Left lung (tissue), 10 donors: Measurements from ENCODE around the gene APMAP. TPM values are rescaled to one million over a fixed set of nuclear protein-coding genes. Genes with fewer than 3 reads are reported as not detected.

Experiments
- ATAC-seq: fragments of 200-7000 bp; cut with Tn5 transposase; one replicate; pipeline ENCODE4 v1.9.1; 2020; ENCODE audit warnings: moderate library complexity
- DNase-seq, 4 donors: peaks; one replicate each; pipeline ENCODE4 v3.0.0-alpha.2; 2013 to 2020
- H3K27ac ChIP-seq, 2 donors: fragments of 200-600 bp; sonication (generic) in 1 of 2; one replicate each; pipeline versions ENCODE4 v1.5.0 to v1.8.0; 2020 to 2021
- H3K27me3 ChIP-seq, 2 donors: fragments of 200-600 bp; sonication (generic) in 1 of 2; one replicate each; pipeline versions ENCODE4 v1.5.0 to v1.8.0; 2020 to 2021
- H3K36me3 ChIP-seq, 2 donors: fragments of 200-600 bp; sonication (generic) in 1 of 2; one replicate each; pipeline versions ENCODE4 v1.5.0 to v1.8.0; 2020 to 2021
- H3K4me1 ChIP-seq, 2 donors: fragments of 200-600 bp; one replicate each; pipeline ENCODE4 v1.8.0; 2021
- H3K4me3 ChIP-seq, 2 donors: fragments of 200-600 bp; sonication (generic) in 1 of 2; one replicate each; pipeline versions ENCODE4 v1.5.0 to v1.8.0; 2020 to 2021; ENCODE audit warnings: mild to moderate bottlenecking in 1 of 2
- H3K9me3 ChIP-seq, 2 donors: fragments of 200-600 bp; sonication (generic) in 1 of 2; one replicate each; pipeline versions ENCODE4 v1.5.0 to v1.8.0; 2020 to 2021
- CTCF ChIP-seq, 2 donors: fragments of 200-600 bp; sonication (generic) in 1 of 2; IDR thresholded peaks; one replicate each; pipeline versions ENCODE4 v1.5.0 to v1.8.0; 2021; ENCODE audit warnings: antibody characterized with exemption in 2 of 2
- intact Hi-C, 2 donors: fragments of 100-400 bp; cut with DNase I; formaldehyde crosslinking; loops; one replicate each; pipeline versions ENCODE4 v1.11.2 to v1.14.2; 2022
- polyA plus RNA-seq, 6 donors: library from polyadenylated mRNA; unstranded; fragments of 120-200 nt; gene quantifications; one replicate each; pipeline ENCODE4 v1.2.1, GENCODE V29; 2013; ENCODE audit not compliant: insufficient read length in 6 of 6
- total RNA-seq, 2 donors: library from RNA; stranded (reverse); fragmentation: NEBNext Ultra II Directional; extraction: Animal tissue kit (Norgen Biotek cat#: 25700); gene quantifications; one replicate each; pipeline ENCODE4 v1.2.1, GENCODE V29; 2021
- donor health status: DM: no; HTN: yes; CAD: no.
- donor health status: DM: no; HTN: no; CAD: no.

The APMAP gene
- total and polyA plus RNA-seq, 8 donors: 76.2 to 90.2 (median 83.1) TPM

DNA sequence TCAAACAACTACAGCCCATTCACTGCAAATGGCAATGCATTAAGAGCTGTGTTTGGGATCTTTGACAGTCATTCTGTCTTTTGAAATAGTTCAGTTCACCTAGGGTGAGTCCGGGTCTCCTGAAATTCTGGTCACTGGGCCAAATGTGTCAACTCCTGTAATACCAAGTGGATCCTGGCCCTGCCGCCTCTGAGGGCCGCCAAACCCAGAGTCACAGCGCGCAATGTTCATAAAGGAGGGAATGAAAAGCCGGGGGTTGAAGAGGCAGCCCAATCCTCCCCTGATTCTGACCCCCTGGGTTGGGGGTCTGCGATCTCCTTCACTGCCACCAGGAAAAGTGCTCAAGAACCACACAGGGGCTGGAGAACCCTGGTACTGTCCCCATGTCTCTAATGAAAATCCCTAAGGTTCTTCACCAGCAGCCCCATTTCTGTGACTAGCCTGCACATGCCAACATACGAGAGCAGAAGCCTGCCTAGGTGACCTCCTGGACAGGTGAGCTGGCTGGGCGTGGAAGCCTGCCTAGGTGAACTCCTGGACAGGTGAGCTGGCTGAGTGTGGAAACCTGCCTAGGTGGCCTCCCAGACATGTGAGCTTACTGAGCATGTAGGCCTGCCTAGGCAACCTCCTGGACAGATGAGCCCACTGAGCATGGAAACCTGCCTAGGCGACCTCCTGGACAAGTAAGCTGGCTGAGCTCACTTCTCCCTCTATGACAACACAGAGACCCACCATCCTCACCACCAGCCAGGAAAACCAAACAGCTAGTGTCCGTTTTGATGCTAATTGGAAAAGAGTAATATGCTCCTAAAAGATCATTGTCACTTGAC lies 16.1 kb upstream of the APMAP start:
- Histone ChIP-seq H3K9me3 (no peaks in the 10 kb centered on the region), H3K4me3 (no peak overlapping the region), H3K4me1 (peaks cover 0 to 9% of the 10 kb centered on the region in 2 donors), H3K27me3 (no peaks in the 10 kb centered on the region), H3K27ac (no peak overlapping the region), H3K36me3 (peaks cover 0 to 85% of the 10 kb centered on the region in 2 donors)
- no peak for TF ChIP-seq CTCF (IDR thresholded peaks at IDR 0.05)
- ATAC-seq (no peak), DNase-seq (peak in 1 of 4 donors; percentile 19)
- intact Hi-C loops: no loop called here

GRCh38 chr20:25007491-25008305 lies 15.1 kb upstream of the APMAP start:
- no peak overlapping the region for H3K4me3 ChIP-seq
- H3K36me3 ChIP-seq: peaks cover 0 to 76% of the 10 kb centered on the region in 2 donors
- DNase-seq (peak in 1 of 4 donors; percentile 26), ATAC-seq (no peak)
- H3K27ac ChIP-seq: no peak overlapping the region
- no peaks in the 10 kb centered on the region for H3K27me3 ChIP-seq
- H3K4me1 ChIP-seq: peaks cover 0 to 9% of the 10 kb centered on the region in 2 donors
- H3K9me3 ChIP-seq: no peaks in the 10 kb centered on the region
- no peak for TF ChIP-seq CTCF (IDR thresholded peaks at IDR 0.05)
- intact Hi-C loops: no loop called here

GRCh38 chr20:25006431-25007167 lies 14.0 kb upstream of the APMAP start:
- no peaks in the 10 kb centered on the region for H3K9me3 ChIP-seq
- no peaks in the 10 kb centered on the region for H3K27me3 ChIP-seq
- TF ChIP-seq CTCF (IDR thresholded peaks at IDR 0.05): no peak
- peaks cover 0 to 65% of the 10 kb centered on the region in 2 donors for H3K36me3 ChIP-seq
- no peak for ATAC-seq
- no peak overlapping the region for H3K27ac ChIP-seq
- intact Hi-C loops: no loop called here
- H3K4me1 ChIP-seq: peaks cover 0 to 9% of the 10 kb centered on the region in 2 donors
- no peak overlapping the region for H3K4me3 ChIP-seq
- peak in 1 of 4 donors; percentile 27 for DNase-seq

DNA sequence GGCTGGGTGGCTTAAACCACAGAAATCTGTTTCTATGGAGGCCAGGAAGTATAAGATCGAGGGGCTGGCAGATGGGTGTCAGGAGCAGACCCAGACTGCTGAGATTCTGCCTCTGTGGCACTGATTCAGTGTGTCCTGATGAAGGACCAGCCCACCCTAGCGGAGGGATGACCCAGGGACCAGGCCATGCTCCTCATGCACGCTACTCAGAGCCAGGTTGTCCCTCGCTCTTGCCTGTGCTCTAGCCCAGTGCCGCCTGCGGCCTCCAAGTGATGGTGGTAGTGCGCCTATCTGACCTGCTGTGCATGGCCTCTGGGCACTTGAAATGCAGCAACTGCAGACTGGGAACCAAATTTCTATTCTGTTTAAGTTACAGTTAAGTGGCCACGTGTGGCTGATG lies 13.1 kb upstream of the APMAP start:
- TF ChIP-seq CTCF (IDR thresholded peaks at IDR 0.05): no peak
- Histone ChIP-seq H3K36me3 (peaks cover 0 to 55% of the 10 kb centered on the region in 2 donors), H3K27ac (peak overlapping the region in 1 of 2 donors; percentile 1), H3K4me1 (peaks cover 0 to 11% of the 10 kb centered on the region in 2 donors), H3K27me3 (no peaks in the 10 kb centered on the region), H3K4me3 (no peak overlapping the region), H3K9me3 (no peaks in the 10 kb centered on the region)
- intact Hi-C loops: no loop called here
- ATAC-seq (peak; percentile 18), DNase-seq (peak in 1 of 4 donors; percentile 20)
